Measurements from ENCODE around the gene CACNG7. TPM values are rescaled to one million over a fixed set of nuclear protein-coding genes. Genes with fewer than 3 reads are reported as not detected.

CACNG7 gene
- total and polyA plus RNA-seq, 2 experiments from 2014 or later, result not detected

GRCh38 chr19:53958168-53958571 is 49.1 kb downstream of the CACNG7 start:
- Histone ChIP-seq H3K36me3 (ENCODE audit: low read depth) (no peaks in the 10 kb centered on the region), H3K27ac (no peak overlapping the region), H3K27me3 (replicated peaks; ENCODE audit: insufficient read depth) (peaks cover 63% of the 10 kb centered on the region), H3K79me2 (ENCODE audit: insufficient read depth) (no peaks in the 10 kb centered on the region), H3F3A (ENCODE audit: insufficient read depth) (no peaks in the 10 kb centered on the region), H4K20me1 (ENCODE audit: insufficient read depth) (no peaks in the 10 kb centered on the region), H3K9ac (no peak overlapping the region), H3K4me2 (ENCODE audit: unreplicated experiment) (no peak overlapping the region), H3K9me3 (ENCODE audit: low read depth) (no peaks in the 10 kb centered on the region), H3K4me3 (no peak overlapping the region), H3K4me1 (ENCODE audit: insufficient read depth) (no peaks in the 10 kb centered on the region), H2AFZ (no peak overlapping the region), H3K9me2 (ENCODE audit: insufficient read depth) (no peaks in the 10 kb centered on the region)
- WGBS, 2 experiments (ENCODE audit: low coverage in 1 of 2, low lambda C conversion rate in 2 of 2, missing lambda C conversion rate in 2 of 2), result 3% methylated on average over 14 of the region's 14 CpGs
- in situ Hi-C loops (cut with MboI), result no loop called here
- TF ChIP-seq EZH2phosphoT487 (IDR thresholded peaks at IDR 0.05; ENCODE audit: insufficient read depth, low read depth) (no peak), EZH2 (IDR thresholded peaks at IDR 0.05; ENCODE audit: insufficient read depth, poor library complexity, severe bottlenecking) (no peak)
- no peak for DNase-seq

- DNase-seq, result no peak
- Histone ChIP-seq H3K9me3 (ENCODE audit: low read depth) (no peaks in the 10 kb centered on the region), H3K27me3 (replicated peaks; ENCODE audit: insufficient read depth) (peaks cover 69% of the 10 kb centered on the region), H3K36me3 (ENCODE audit: low read depth) (no peaks in the 10 kb centered on the region), H2AFZ (no peak overlapping the region), H4K20me1 (ENCODE audit: insufficient read depth) (no peaks in the 10 kb centered on the region), H3K4me2 (ENCODE audit: unreplicated experiment) (no peak overlapping the region), H3K4me3 (no peak overlapping the region), H3K27ac (no peak overlapping the region), H3K79me2 (ENCODE audit: insufficient read depth) (no peaks in the 10 kb centered on the region), H3K9ac (no peak overlapping the region), H3F3A (ENCODE audit: insufficient read depth) (no peaks in the 10 kb centered on the region), H3K4me1 (ENCODE audit: insufficient read depth) (no peaks in the 10 kb centered on the region), H3K9me2 (ENCODE audit: insufficient read depth) (no peaks in the 10 kb centered on the region)
- WGBS, 2 experiments (ENCODE audit: low coverage in 1 of 2, low lambda C conversion rate in 2 of 2, missing lambda C conversion rate in 2 of 2), result 0 to 4% methylated on average over 9 to 22 of the region's 22 CpGs
- TF ChIP-seq EZH2 (IDR thresholded peaks at IDR 0.05; ENCODE audit: insufficient read depth, poor library complexity, severe bottlenecking) (no peak), EZH2phosphoT487 (IDR thresholded peaks at IDR 0.05; ENCODE audit: insufficient read depth, low read depth) (no peak)
- in situ Hi-C loops (cut with MboI), result no loop called here
Observed at GRCh38 chr19:53958823-53959757, 50.0 kb downstream of the CACNG7 start.

GRCh38 chr19:53960187-53960586 is 51.1 kb downstream of the CACNG7 start:
- Histone ChIP-seq H3K36me3 (ENCODE audit: low read depth) (no peaks in the 10 kb centered on the region), H3K27ac (no peak overlapping the region), H4K20me1 (ENCODE audit: insufficient read depth) (no peaks in the 10 kb centered on the region), H3K9me2 (ENCODE audit: insufficient read depth) (no peaks in the 10 kb centered on the region), H3K4me2 (ENCODE audit: unreplicated experiment) (no peak overlapping the region), H3K4me1 (ENCODE audit: insufficient read depth) (no peaks in the 10 kb centered on the region), H3F3A (ENCODE audit: insufficient read depth) (no peaks in the 10 kb centered on the region), H3K9ac (no peak overlapping the region), H3K27me3 (replicated peaks; ENCODE audit: insufficient read depth) (peaks cover 70% of the 10 kb centered on the region), H2AFZ (no peak overlapping the region), H3K79me2 (ENCODE audit: insufficient read depth) (no peaks in the 10 kb centered on the region), H3K9me3 (ENCODE audit: low read depth) (no peaks in the 10 kb centered on the region), H3K4me3 (no peak overlapping the region)
- in situ Hi-C loops (cut with MboI), result no loop called here
- no peak for DNase-seq
- TF ChIP-seq EZH2 (IDR thresholded peaks at IDR 0.05; ENCODE audit: insufficient read depth, poor library complexity, severe bottlenecking), result no peak
- TF ChIP-seq EZH2phosphoT487 (IDR thresholded peaks at IDR 0.05; ENCODE audit: insufficient read depth, low read depth), result no peak
- 8 to 13% methylated on average over 6 to 10 of the region's 10 CpGs for WGBS, 2 experiments (ENCODE audit: low coverage in 1 of 2, low lambda C conversion rate in 2 of 2, missing lambda C conversion rate in 2 of 2)

DNA sequence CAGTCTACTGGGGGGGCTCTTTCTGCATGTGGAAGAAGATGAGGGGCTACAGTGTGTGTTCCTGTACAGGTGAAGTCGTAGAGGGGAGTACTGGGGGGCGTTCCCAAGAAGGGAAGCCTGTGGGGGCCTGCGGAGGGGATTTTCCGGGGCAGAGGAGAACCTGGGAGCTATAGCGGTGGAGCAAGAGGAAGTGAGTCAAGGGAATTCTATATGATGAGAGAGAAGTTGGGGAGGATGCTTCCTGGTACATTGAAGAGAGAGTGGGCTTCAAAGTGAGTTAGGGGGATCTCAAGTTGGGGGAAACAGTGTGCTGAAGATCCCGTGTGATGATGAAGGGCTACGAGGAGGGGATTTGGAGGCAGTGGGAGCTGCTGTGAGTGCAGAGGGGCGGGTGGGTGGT is 51.8 kb downstream of the CACNG7 start:
- no peaks in the 10 kb centered on the region for H4K20me1 ChIP-seq (ENCODE audit: insufficient read depth)
- 3 to 11% methylated on average over 7 to 8 of the region's 8 CpGs for WGBS, 2 experiments (ENCODE audit: low coverage in 1 of 2, low lambda C conversion rate in 2 of 2, missing lambda C conversion rate in 2 of 2)
- H2AFZ ChIP-seq, result no peak overlapping the region
- TF ChIP-seq EZH2 (IDR thresholded peaks at IDR 0.05; ENCODE audit: insufficient read depth, poor library complexity, severe bottlenecking) (no peak), EZH2phosphoT487 (IDR thresholded peaks at IDR 0.05; ENCODE audit: insufficient read depth, low read depth) (no peak)
- H3K36me3 ChIP-seq (ENCODE audit: low read depth), result no peaks in the 10 kb centered on the region
- H3K27me3 ChIP-seq (replicated peaks; ENCODE audit: insufficient read depth), result peaks cover 70% of the 10 kb centered on the region
- H3K4me3 ChIP-seq, result no peak overlapping the region
- H3K4me1 ChIP-seq (ENCODE audit: insufficient read depth), result no peaks in the 10 kb centered on the region
- in situ Hi-C loops (cut with MboI), result no loop called here
- H3K9me3 ChIP-seq (ENCODE audit: low read depth), result no peaks in the 10 kb centered on the region
- H3K9me2 ChIP-seq (ENCODE audit: insufficient read depth), result no peaks in the 10 kb centered on the region
- no peaks in the 10 kb centered on the region for H3F3A ChIP-seq (ENCODE audit: insufficient read depth)
- no peak for DNase-seq
- no peak overlapping the region for H3K4me2 ChIP-seq (ENCODE audit: unreplicated experiment)
- H3K9ac ChIP-seq, result no peak overlapping the region
- H3K27ac ChIP-seq, result no peak overlapping the region
- H3K79me2 ChIP-seq (ENCODE audit: insufficient read depth), result no peaks in the 10 kb centered on the region
